AG09319 (cell line): Measurements from ENCODE around the gene GARNL3.

Experiments used
- DNase-seq: peaks from one replicate; pipeline ENCODE4 v3.0.0-alpha.2; 2010; ENCODE audit warnings: low read depth; ENCODE audit errors: extremely low read depth
- TF ChIP-seq, protein P1 (sequence below): IDR thresholded peaks from 2 replicates; pipeline ENCODE4 v1.5.1; 2011; ENCODE audit warnings: low read depth, mild to moderate bottlenecking, inconsistent platforms, low read length, moderate library complexity

The GARNL3 gene

DNA sequence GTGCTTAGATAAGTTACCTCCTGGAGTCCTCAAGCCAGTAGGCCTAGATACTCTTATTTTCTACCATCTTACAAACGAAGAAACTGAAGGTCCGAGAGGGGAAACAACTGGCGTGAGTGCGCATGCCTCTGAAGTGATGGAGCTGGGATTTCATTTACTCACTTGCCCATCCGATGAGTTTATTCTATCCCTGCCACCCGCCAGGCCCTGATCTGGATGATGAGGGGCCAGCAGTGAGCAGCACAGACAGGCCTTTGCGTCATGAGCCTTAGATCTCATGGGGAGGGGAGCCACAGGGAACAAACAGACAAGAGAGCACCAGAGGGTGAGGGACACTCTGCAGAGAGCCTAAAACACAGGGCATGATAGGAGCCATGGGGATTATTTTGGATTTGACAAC lies 98.3 kb downstream of the GARNL3 start:
- DNase-seq, result no peak
- TF ChIP-seq, protein P1, sequence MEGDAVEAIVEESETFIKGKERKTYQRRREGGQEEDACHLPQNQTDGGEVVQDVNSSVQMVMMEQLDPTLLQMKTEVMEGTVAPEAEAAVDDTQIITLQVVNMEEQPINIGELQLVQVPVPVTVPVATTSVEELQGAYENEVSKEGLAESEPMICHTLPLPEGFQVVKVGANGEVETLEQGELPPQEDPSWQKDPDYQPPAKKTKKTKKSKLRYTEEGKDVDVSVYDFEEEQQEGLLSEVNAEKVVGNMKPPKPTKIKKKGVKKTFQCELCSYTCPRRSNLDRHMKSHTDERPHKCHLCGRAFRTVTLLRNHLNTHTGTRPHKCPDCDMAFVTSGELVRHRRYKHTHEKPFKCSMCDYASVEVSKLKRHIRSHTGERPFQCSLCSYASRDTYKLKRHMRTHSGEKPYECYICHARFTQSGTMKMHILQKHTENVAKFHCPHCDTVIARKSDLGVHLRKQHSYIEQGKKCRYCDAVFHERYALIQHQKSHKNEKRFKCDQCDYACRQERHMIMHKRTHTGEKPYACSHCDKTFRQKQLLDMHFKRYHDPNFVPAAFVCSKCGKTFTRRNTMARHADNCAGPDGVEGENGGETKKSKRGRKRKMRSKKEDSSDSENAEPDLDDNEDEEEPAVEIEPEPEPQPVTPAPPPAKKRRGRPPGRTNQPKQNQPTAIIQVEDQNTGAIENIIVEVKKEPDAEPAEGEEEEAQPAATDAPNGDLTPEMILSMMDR, result no peak

DNA sequence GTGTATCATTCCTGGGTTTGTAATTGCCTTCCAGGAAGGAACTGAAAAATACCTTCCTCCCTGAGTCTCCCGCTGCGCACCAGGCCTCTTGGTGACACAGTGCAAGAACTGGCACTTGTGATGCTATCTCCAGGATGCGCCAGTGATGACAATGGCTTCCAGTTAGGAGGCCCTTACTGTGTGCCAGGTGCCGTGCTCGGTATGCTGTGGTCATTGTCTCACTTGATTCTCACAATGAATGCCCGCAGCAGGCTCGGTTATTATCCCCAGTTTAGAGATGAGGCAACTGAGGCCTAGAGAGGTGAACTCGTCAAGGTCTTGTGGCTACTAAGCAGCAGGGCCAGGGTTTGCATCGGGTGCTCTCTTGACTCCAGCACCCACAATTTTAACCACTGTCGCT lies 100.9 kb downstream of the GARNL3 start:
- TF ChIP-seq, protein P1, result no peak
- DNase-seq, result no peak

DNA sequence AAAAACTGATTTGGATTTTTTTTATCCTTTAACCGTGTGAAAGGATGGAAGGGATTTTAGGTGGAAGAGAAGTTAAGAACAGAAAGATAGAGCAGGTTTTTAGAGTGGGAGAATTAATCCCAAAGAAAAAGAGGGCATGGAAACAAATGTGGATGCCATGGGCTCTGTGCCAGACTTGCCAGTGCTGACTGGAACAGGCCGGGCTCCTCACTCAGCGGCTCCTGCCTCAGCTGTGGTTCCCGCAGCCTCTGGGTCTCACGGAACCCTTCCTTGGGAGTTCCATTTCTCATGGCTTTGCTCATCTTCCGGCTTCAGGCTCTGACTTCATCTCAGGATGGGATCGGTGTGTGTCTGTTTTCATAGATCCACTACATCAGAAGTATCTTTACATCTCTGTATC lies 102.0 kb downstream of the GARNL3 start:
- TF ChIP-seq, protein P1, result no peak
- DNase-seq, result no peak

DNA sequence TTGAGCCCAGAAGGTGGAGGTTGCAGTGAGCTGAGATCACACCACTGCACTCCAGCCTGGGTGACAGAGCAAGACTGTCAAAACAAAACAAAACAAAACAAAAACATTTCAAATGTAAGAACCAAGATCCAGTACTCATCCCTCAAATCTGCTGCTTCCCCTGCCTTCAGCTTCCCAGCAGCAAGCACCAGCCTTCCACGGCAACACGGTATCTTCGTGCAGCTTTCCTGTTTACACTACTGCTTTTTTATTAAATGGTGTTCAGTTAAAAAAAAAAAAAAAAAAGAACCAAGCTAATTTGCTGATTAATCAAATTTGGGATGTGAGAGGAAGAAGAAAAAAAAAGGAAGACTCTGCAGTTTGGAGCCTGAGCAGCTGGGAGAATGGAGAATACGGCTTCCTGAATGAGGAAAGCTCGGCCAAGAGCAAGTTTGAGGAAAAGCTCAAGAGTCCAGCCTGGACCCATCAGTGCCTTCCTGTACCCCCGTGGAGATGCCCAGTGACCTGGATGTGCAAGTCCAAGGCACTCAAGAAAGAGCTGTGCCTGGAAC lies 104.4 kb downstream of the GARNL3 start:
- TF ChIP-seq, protein P1, result no peak
- no peak for DNase-seq

DNA sequence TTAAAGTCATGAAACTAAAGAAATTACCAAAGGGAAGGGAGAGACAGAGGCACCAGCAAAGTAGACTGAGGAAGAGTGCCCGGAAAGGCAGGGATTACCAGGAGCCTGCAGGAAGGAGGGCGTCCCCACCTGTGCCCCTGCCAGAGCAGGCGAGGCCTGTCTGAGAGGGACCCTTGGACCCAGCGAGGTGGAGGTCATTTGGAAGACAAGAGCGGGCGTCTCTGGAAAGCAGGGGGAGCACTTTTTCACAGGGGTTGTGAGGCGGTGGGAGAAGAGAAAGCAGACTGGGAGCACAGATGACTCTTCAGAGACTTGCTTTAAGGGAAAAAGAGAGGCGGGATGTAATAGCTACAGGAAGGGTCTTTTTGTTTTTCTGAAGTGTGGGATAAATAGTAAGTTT lies 104.9 kb downstream of the GARNL3 start:
- TF ChIP-seq, protein P1, result no peak
- no peak for DNase-seq

DNA sequence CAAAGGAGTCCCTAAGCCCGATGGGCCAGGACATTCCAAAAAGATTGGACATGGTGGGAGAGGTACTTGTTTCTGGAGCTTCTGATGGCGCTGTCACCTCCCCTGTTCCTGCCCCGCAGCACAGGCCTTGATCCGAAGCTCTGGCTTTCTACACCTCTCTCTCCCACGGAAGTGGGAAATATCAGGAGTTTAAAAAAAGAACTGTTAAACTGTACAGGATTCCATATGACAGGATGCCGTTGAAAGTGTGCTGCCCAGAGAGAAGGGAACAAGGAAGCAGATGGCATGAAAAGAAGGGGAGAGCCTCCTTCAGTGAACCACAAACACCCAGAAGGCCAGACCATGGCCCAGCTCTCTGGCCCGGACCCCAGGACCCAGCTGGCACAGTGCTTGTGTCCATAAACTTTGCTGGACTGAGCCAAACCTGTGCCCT lies 105.6 kb downstream of the GARNL3 start:
- TF ChIP-seq, protein P1, result no peak
- DNase-seq, result no peak

DNA sequence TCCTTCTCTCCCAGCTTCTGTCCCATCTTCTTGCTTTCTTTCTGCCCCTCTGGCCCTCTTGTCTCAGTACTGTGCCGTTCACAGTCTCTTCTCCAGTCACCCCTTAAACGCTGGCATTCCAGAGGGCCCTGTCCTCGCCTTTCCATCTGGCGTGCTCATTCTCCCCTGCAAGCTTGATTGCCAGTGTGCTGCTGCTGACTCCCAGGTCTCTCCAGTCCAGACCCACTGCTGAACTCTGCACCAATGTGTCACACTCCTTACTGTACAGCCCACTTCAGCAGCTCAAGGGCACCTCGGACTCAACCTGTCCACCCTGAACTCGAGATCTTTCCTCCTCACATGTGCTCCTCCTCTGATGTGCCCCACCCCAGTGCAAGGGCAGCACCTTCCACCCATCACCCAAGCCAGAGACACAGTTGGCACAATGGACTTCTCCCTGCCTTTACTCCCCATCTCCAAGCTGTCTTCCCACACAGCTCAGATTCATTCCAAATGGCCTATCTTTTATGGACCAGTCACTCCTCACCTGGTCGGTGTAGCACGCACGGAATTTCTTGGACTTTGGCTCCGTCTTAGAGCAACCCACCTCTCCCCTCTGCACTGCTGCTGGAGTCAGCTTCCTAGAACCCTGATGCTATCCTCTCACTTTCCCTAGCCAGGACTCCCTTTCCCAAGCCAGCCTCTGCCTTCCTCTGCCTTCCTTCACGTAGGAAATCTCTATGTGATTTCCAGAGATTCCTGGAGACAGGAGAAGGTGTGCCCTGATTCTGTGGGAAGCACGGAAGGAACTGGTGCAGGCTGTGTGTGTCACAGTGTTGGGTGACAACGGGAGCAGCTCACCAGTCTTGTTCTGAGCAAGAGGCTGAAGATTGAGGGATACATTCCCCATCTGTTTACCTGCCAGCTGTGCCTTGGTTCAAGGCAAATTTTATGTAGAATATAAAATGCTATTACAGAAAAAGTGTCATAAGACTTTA lies 106.4 kb downstream of the GARNL3 start:
- TF ChIP-seq, protein P1, result no peak
- DNase-seq, result no peak
